ENCODE data around the gene TMEM256.

The TMEM256 gene

DNA sequence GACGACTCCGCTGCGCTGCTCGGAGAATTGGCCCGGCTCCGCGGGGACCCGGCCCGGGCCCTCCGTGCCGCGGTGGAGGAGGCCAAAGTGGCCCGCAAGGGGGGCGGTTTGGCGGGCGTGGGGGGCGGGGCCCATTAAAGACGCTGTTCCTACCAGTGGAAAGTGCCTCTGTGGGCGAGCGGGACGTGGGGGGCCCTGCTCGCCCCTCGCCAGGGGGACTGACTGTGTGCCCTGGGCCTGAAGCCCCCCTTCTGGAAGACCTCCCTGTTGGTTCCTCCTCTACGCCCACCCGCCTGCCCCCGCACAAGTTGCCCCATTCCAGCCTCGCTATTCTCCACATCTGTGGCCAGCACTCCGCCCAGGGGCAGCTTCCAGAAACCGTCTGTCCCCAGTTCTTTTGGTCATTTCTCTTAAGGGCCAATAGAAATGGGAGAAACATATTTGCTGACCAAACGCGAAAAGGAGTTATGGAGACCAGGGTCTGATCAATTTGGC is 33.5 kb upstream of the TMEM256 start:
- in situ Hi-C loops (cut with MboI; ENCODE audit: low pct_unique_long_range_greater_than_20kb, low sequenced_read_pairs, unreplicated experiment), result no loop called here
- TF ChIP-seq, protein P1, sequence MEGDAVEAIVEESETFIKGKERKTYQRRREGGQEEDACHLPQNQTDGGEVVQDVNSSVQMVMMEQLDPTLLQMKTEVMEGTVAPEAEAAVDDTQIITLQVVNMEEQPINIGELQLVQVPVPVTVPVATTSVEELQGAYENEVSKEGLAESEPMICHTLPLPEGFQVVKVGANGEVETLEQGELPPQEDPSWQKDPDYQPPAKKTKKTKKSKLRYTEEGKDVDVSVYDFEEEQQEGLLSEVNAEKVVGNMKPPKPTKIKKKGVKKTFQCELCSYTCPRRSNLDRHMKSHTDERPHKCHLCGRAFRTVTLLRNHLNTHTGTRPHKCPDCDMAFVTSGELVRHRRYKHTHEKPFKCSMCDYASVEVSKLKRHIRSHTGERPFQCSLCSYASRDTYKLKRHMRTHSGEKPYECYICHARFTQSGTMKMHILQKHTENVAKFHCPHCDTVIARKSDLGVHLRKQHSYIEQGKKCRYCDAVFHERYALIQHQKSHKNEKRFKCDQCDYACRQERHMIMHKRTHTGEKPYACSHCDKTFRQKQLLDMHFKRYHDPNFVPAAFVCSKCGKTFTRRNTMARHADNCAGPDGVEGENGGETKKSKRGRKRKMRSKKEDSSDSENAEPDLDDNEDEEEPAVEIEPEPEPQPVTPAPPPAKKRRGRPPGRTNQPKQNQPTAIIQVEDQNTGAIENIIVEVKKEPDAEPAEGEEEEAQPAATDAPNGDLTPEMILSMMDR (IDR thresholded peaks at IDR 0.05; ENCODE audit: extremely low read depth, insufficient read depth, missing control alignments), result no peak
- DNase-seq (ENCODE audit: low spot score), result no peak

DNA sequence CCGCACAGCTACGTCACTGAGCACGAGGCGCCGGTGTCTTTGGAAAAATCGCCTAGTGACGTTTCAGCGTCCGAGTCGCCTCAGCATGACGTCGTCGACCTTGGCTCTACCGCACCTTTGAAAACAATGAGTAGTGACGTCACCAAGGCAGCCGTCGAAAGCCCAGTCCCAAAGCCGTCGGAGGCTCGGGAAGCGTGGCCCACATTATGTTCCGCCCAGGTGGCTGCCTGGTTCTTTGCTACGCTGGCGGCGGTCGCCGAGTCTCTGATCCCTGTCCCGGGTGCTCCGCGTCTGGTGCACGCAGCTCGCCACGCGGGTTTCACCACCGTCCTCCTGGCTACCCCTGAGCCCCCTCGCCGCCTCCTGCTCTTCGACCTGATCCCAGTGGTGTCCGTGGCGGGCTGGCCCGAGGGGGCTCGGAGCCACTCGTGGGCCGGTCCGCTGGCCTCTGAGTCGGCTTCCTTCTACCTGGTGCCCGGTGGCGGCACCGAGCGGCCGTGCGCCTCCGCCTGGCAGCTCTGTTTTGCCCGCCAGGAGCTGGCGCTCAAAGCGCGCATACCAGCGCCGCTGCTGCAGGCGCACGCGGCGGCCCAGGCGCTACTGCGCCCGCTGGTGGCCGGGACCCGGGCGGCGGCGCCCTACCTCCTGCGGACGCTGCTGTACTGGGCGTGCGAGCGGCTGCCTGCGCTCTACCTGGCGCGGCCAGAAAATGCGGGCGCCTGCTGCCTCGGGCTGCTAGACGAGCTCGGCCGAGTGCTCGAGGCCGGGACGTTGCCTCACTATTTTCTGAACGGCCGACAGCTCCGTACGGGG is 32.9 kb upstream of the TMEM256 start:
- in situ Hi-C loops (cut with MboI; ENCODE audit: low pct_unique_long_range_greater_than_20kb, low sequenced_read_pairs, unreplicated experiment), result no loop called here
- DNase-seq (ENCODE audit: low spot score), result peak; percentile 78
- TF ChIP-seq, protein P1 (IDR thresholded peaks at IDR 0.05; ENCODE audit: extremely low read depth, insufficient read depth, missing control alignments), result peak; percentile 88

DNA sequence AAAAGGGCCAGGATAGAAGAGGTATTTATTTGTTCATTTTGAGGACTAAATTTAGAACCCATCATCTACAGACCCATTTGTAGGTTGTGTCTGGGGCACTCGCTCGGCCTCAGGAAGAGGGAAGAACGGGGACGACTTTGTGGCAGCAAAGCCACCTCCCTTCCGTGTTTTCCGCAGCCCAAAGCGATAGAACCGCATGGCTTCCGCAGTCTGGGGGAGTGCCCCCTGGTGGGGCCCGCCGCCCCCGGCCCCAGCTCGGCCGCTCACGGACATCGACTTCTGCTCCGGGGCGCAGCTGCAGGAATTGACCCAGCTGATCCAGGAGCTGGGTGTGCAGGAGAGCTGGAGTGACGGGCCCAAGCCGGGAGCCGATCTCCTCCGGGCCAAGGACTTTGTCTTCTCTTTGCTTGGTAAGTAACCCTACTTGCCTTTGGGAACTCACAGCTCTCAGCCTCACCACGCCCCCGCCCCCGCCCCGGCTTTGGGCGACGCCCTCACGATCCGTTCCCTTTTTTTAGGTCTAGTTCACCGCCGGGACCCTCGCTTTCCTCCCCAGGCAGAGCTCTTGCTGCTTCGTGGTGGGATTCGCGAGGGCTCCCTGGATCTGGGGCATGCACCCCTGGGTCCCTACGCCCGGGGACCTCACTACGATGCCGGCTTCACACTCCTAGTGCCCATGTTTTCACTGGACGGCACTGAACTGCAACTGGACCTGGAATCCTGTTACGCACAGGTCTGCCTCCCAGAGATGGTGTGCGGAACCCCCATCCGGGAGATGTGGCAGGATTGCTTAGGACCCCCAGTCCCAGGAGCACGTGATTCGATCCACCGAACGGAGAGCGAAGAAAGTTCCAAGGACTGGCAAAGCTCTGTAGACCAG is 32.0 kb upstream of the TMEM256 start:
- in situ Hi-C loops (cut with MboI; ENCODE audit: low pct_unique_long_range_greater_than_20kb, low sequenced_read_pairs, unreplicated experiment), result no loop called here
- no peak for DNase-seq (ENCODE audit: low spot score)
- TF ChIP-seq, protein P1 (IDR thresholded peaks at IDR 0.05; ENCODE audit: extremely low read depth, insufficient read depth, missing control alignments), result peak; percentile 44

DNA sequence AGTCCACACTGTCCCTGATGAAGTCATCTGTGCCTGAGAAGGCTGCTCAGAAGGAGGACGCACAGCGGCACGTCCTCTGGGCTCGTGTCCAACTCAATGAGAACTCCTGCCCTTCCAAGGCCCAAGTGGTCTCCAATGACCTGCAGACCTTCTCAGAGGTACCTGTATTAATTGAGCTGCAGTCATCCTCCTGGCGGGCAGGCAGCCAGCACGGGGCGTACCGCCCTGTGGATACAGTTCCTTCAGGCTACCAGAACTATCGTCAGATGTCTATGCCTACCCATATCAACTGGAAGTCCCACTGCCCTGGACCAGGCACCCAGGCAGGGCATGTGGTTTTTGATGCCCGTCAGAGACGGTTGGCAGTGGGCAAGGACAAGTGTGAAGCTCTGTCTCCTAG is 28.4 kb upstream of the TMEM256 start:
- in situ Hi-C loops (cut with MboI; ENCODE audit: low pct_unique_long_range_greater_than_20kb, low sequenced_read_pairs, unreplicated experiment), result no loop called here
- no peak for DNase-seq (ENCODE audit: low spot score)
- TF ChIP-seq, protein P1 (IDR thresholded peaks at IDR 0.05; ENCODE audit: extremely low read depth, insufficient read depth, missing control alignments), result no peak

DNA sequence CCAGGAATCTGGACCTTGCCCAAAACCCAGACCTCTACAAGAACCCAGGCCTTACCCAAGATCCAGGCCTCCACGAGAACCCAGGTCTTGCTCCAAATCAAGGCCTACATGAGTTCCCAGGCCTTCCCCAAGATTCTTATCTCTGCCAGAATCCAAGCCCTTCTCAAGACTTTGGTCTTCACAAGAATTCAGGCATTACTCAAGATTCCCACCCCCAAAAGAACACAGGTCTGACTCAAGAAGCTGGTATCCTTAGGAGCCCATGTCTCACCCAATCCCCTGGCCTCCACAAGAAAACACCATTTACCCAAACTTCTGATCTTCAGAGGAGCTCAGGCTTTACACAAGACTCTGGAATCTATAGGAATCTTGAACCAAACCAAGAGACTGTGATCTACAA is 27.3 kb upstream of the TMEM256 start:
- TF ChIP-seq, protein P1 (IDR thresholded peaks at IDR 0.05; ENCODE audit: extremely low read depth, insufficient read depth, missing control alignments), result no peak
- in situ Hi-C loops (cut with MboI; ENCODE audit: low pct_unique_long_range_greater_than_20kb, low sequenced_read_pairs, unreplicated experiment), result no loop called here
- DNase-seq (ENCODE audit: low spot score), result no peak

DNA sequence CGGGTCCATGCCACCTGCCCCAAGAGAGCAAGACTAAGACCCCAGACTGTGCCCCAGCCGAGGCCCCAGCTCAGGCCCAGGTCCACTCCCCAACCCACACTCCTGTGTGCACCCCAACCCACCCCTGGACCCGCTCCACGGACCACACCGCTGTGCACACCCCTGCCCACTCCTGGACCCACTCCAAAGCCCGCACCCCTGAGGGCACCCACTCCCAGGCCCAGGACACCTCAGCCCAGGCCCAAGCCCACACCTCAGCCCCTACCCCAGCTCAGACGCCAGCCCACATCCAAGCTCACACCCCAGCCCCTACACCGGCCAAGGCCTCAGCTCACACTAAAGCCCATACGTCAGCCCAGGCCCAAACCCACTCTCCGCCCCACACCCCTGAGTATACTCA is 25.8 kb upstream of the TMEM256 start:
- TF ChIP-seq, protein P1 (IDR thresholded peaks at IDR 0.05; ENCODE audit: extremely low read depth, insufficient read depth, missing control alignments), result no peak
- no peak for DNase-seq (ENCODE audit: low spot score)
- in situ Hi-C loops (cut with MboI; ENCODE audit: low pct_unique_long_range_greater_than_20kb, low sequenced_read_pairs, unreplicated experiment), result no loop called here
